Measurements from ENCODE around the gene YTHDF2. TPM values are rescaled to one million over a fixed set of nuclear protein-coding genes. Genes with fewer than 3 reads are reported as not detected.

The YTHDF2 gene
- total RNA-seq, 1 experiment from 2014 or later: 117 TPM

DNA sequence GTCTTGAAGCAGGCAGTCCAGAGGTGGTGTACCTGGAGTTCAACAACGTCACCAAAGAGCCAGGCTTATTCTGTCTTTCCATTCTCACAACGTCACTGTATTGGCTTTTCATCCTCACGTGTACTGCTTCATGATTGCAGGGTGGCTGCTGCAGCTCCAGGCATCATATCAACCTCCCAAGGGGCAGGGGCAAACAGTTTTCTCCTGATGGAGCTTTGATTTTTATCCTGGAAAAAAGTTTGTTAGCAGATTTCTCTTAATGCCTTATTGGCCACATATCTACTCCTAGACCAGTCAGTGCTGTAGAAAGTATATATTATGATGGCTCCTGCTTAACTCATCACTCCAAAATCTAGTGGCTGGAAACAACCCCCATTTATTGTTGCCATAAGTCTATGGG is 66.9 kb downstream of the YTHDF2 start:
- intact Hi-C loops (cut with micrococcal nuclease; ENCODE audit: unreplicated experiment): no loop called here
- H3K4me1 Mint-ChIP-seq (ENCODE audit: low read depth, unreplicated experiment): no peaks in the 10 kb centered on the region
- DNase-seq: no peak

GRCh38 chr1:28804071-28804470 is 67.3 kb downstream of the YTHDF2 start:
- no peak for DNase-seq
- H3K4me3 Mint-ChIP-seq (ENCODE audit: low read depth, unreplicated experiment): no peak overlapping the region
- intact Hi-C loops (cut with micrococcal nuclease; ENCODE audit: unreplicated experiment): no loop called here
- no peaks in the 10 kb centered on the region for H3K9me3 Mint-ChIP-seq (ENCODE audit: low read depth, unreplicated experiment)
- no peak overlapping the region for H3K27ac Mint-ChIP-seq (ENCODE audit: unreplicated experiment)
- CTCF ChIA-PET: no interaction called here
- peaks cover 61% of the 10 kb centered on the region for H3K27me3 Mint-ChIP-seq (ENCODE audit: unreplicated experiment)
- TF ChIP-seq CTCF (IDR thresholded peaks at IDR 0.05; ENCODE audit: unreplicated experiment): no peak
- no peaks in the 10 kb centered on the region for H3K4me1 Mint-ChIP-seq (ENCODE audit: low read depth, unreplicated experiment)
- no TSS peak for BruUV-seq (replicated peaks)
- no peaks in the 10 kb centered on the region for H3K36me3 Mint-ChIP-seq (ENCODE audit: insufficient read depth, unreplicated experiment)

More for the DNA sequence above, 66.9 kb downstream of the YTHDF2 start:
- no peak for TF ChIP-seq CTCF (IDR thresholded peaks at IDR 0.05; ENCODE audit: unreplicated experiment)
- Mint-ChIP-seq H3K4me3 (ENCODE audit: low read depth, unreplicated experiment) (no peak overlapping the region), H3K36me3 (ENCODE audit: insufficient read depth, unreplicated experiment) (no peaks in the 10 kb centered on the region), H3K27ac (ENCODE audit: unreplicated experiment) (no peak overlapping the region), H3K27me3 (ENCODE audit: unreplicated experiment) (peaks cover 65% of the 10 kb centered on the region), H3K9me3 (ENCODE audit: low read depth, unreplicated experiment) (no peaks in the 10 kb centered on the region)
- CTCF ChIA-PET: interaction anchor here (0.9 kb wide), 1 partner anchor 74 kb away, joined by 3 read pairs; no protein-coding TSS in a partner anchor
- no TSS peak for BruUV-seq (replicated peaks)

DNA sequence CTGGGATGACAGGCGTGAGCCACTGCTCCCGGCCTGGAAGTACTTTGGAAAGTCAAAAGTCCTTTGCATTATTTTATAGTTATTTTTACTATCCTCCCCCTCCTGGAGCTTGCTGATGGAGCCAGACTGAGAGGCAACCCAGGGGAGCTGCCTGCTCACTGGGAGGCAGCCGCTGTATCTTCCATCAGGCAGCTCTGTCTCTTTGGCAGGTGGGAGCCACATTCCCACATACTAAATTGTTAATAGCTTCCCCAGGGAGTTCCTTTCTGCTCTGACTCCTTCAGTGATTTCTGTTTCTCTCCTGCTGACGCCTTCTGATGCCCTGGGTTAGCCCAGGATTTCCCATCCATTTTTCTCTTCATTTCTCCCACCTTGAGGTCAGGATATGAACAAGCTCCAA is 70.3 kb downstream of the YTHDF2 start:
- Mint-ChIP-seq H3K4me3 (ENCODE audit: low read depth, unreplicated experiment) (no peak overlapping the region), H3K36me3 (ENCODE audit: insufficient read depth, unreplicated experiment) (no peaks in the 10 kb centered on the region), H3K4me1 (ENCODE audit: low read depth, unreplicated experiment) (no peaks in the 10 kb centered on the region), H3K27ac (ENCODE audit: unreplicated experiment) (no peak overlapping the region), H3K9me3 (ENCODE audit: low read depth, unreplicated experiment) (no peaks in the 10 kb centered on the region), H3K27me3 (ENCODE audit: unreplicated experiment) (peaks cover 76% of the 10 kb centered on the region)
- BruUV-seq (replicated peaks): no TSS peak
- CTCF ChIA-PET: no interaction called here
- DNase-seq: no peak
- no peak for TF ChIP-seq CTCF (IDR thresholded peaks at IDR 0.05; ENCODE audit: unreplicated experiment)
- intact Hi-C loops (cut with micrococcal nuclease; ENCODE audit: unreplicated experiment): no loop called here

DNA sequence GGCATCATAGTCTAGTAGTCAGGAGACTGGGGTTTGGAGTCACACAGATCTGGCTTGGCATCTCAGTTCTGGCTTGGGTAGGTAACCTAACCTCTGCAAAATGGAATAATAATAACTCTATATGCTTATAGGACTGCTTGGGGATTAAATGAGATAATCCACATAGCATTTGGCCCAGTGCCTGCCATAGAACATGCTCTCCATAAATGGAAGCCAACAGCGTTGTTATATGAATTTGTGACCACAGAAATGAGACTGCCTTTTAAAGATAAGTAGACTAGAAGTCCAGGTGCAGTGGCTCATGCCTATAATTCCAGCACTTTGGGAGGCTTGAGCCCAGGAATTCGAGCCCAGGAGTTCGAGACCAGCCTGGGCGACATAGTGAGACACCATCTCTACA is 71.2 kb downstream of the YTHDF2 start:
- no peak for DNase-seq
- TF ChIP-seq CTCF (IDR thresholded peaks at IDR 0.05; ENCODE audit: unreplicated experiment): no peak
- no peak overlapping the region for H3K4me3 Mint-ChIP-seq (ENCODE audit: low read depth, unreplicated experiment)
- no peak overlapping the region for H3K27ac Mint-ChIP-seq (ENCODE audit: unreplicated experiment)
- H3K36me3 Mint-ChIP-seq (ENCODE audit: insufficient read depth, unreplicated experiment): peaks cover 5% of the 10 kb centered on the region
- CTCF ChIA-PET: interaction anchor here (0.7 kb wide), 1 partner anchor 316 kb away, joined by 6 read pairs; the partner anchor contains the start of gene TMEM200B
- peaks cover 4% of the 10 kb centered on the region for H3K4me1 Mint-ChIP-seq (ENCODE audit: low read depth, unreplicated experiment)
- intact Hi-C loops (cut with micrococcal nuclease; ENCODE audit: unreplicated experiment): no loop called here
- peaks cover 81% of the 10 kb centered on the region for H3K27me3 Mint-ChIP-seq (ENCODE audit: unreplicated experiment)
- no TSS peak for BruUV-seq (replicated peaks)
- no peaks in the 10 kb centered on the region for H3K9me3 Mint-ChIP-seq (ENCODE audit: low read depth, unreplicated experiment)
